Thyroid gland (tissue), 4 donors: ENCODE data around the gene CASP9. TPM values are rescaled to one million over a fixed set of nuclear protein-coding genes. Genes with fewer than 3 reads are reported as not detected.

Experiments used
- DNase-seq, 2 donors: peaks; one replicate each; pipeline ENCODE4 v3.0.0-alpha.2; 2019
- H3K27ac ChIP-seq, 3 donors: fragments of 200-600 bp; sonication (generic); 1 replicate in 2 of 3; 2 replicates in 1 of 3; pipeline ENCODE4 v1.5.1; 2016 to 2019; ENCODE audit warnings: mild to moderate bottlenecking in 1 of 3, moderate library complexity in 1 of 3
- H3K27me3 ChIP-seq: fragments of 200-600 bp; sonication (generic); one replicate; pipeline ENCODE4 v1.5.1; 2019
- H3K36me3 ChIP-seq, 2 donors: fragments of 200-600 bp; sonication (generic); one replicate each; pipeline ENCODE4 v1.5.1; 2016 to 2019
- H3K4me1 ChIP-seq, 2 donors: fragments of 200-600 bp; sonication (generic); one replicate each; pipeline ENCODE4 v1.5.1; 2017 to 2019
- H3K4me3 ChIP-seq, 3 donors: fragments of 200-600 bp; sonication (generic); replicated peaks in 1 of 3; 1 replicate in 2 of 3; 2 replicates in 1 of 3; pipeline ENCODE4 v1.5.1; 2016; ENCODE audit warnings: mild to moderate bottlenecking in 1 of 3
- H3K9me3 ChIP-seq: fragments of 200-600 bp; sonication (generic); one replicate; pipeline ENCODE4 v1.5.1; 2017
- CTCF ChIP-seq, 6 experiments: fragments of 200-600 bp in 3 of 6; fragments of 450-650 bp in 3 of 6; sonication (generic) in 3 of 6; IDR thresholded peaks; one replicate each; pipeline ENCODE4 v1.5.1; 2016 to 2019; ENCODE audit warnings: antibody characterized with exemption in 6 of 6, mild to moderate bottlenecking in 2 of 6, inconsistent platforms in 1 of 6, moderate library complexity in 1 of 6
- POLR2A ChIP-seq, 2 donors: fragments of 450-650 bp; IDR thresholded peaks; one replicate each; pipeline ENCODE4 v1.6.1; 2017; ENCODE audit warnings: antibody characterized with exemption in 2 of 2, mild to moderate bottlenecking in 2 of 2, moderate library complexity in 1 of 2
- WGBS, 2 donors: methylation state at CpG; one replicate each; pipeline ENCODE4 v1.1.5; 2017; 5-methylcytosine and 5-hydroxymethylcytosine counted together
- intact Hi-C: fragments of 100-400 bp; cut with DNase I; formaldehyde crosslinking; loops from one replicate; pipeline ENCODE4 v1.15.1; 2023
- small RNA-seq: library from RNA; depleted of rRNA; stranded (forward); fragments of <200 nt; gene quantifications from one replicate; pipeline ENCODE3, GENCODE V24; 2016
- total RNA-seq, 4 donors: library from RNA; depleted of rRNA; stranded (reverse); fragments of >200 nt; gene quantifications; one replicate each; pipeline ENCODE4 v1.2.3, GENCODE V29; 2016

Gene CASP9
- total RNA-seq, 4 donors from 2014 or later, result 16.9 to 29.8 (median 20.6) TPM

- TF ChIP-seq POLR2A (IDR thresholded peaks at IDR 0.05), result no peak
- TF ChIP-seq CTCF (IDR thresholded peaks at IDR 0.05), result no peak
- Histone ChIP-seq H3K4me1 (no peaks in the 10 kb centered on the region), H3K4me3 (no peak overlapping the region), H3K36me3 (no peaks in the 10 kb centered on the region), H3K9me3 (no peaks in the 10 kb centered on the region), H3K27ac (no peak overlapping the region), H3K27me3 (no peaks in the 10 kb centered on the region)
- intact Hi-C loops, result no loop called here
- 91 to 93% methylated on average over 12 of the region's 17 CpGs for WGBS, 2 donors
- no peak for DNase-seq
Measured at GRCh38 chr1:15444468-15445389, 79.3 kb downstream of the CASP9 start.

- no peaks in the 10 kb centered on the region for H3K9me3 ChIP-seq
- no peak for DNase-seq
- no peaks in the 10 kb centered on the region for H3K36me3 ChIP-seq
- intact Hi-C loops, result no loop called here
- no peak overlapping the region for H3K4me3 ChIP-seq
- H3K27me3 ChIP-seq, result no peaks in the 10 kb centered on the region
- 82 to 83% methylated on average over 5 of the region's 5 CpGs for WGBS, 2 donors
- no peak overlapping the region for H3K27ac ChIP-seq
- H3K4me1 ChIP-seq, result no peaks in the 10 kb centered on the region
- TF ChIP-seq POLR2A (IDR thresholded peaks at IDR 0.05), result no peak
- no peak for TF ChIP-seq CTCF (IDR thresholded peaks at IDR 0.05)
Measured at GRCh38 chr1:15443281-15443680, 80.7 kb downstream of the CASP9 start.

GRCh38 chr1:15442759-15443158 is 81.3 kb downstream of the CASP9 start:
- no peak for DNase-seq
- intact Hi-C loops, result no loop called here
- Histone ChIP-seq H3K36me3 (no peaks in the 10 kb centered on the region), H3K4me3 (no peak overlapping the region), H3K9me3 (no peaks in the 10 kb centered on the region), H3K27me3 (no peaks in the 10 kb centered on the region), H3K4me1 (no peaks in the 10 kb centered on the region), H3K27ac (no peak overlapping the region)
- no peak for TF ChIP-seq POLR2A (IDR thresholded peaks at IDR 0.05)
- no peak for TF ChIP-seq CTCF (IDR thresholded peaks at IDR 0.05)
- 86 to 87% methylated on average over 4 to 5 of the region's 5 CpGs for WGBS, 2 donors

- intact Hi-C loops, result no loop called here
- WGBS, 2 donors, result 90% methylated on average over 7 to 8 of the region's 8 CpGs
- Histone ChIP-seq H3K4me3 (no peak overlapping the region), H3K27ac (no peak overlapping the region), H3K4me1 (no peaks in the 10 kb centered on the region), H3K27me3 (no peaks in the 10 kb centered on the region), H3K9me3 (no peaks in the 10 kb centered on the region), H3K36me3 (no peaks in the 10 kb centered on the region)
- TF ChIP-seq POLR2A (IDR thresholded peaks at IDR 0.05) (no peak), CTCF (IDR thresholded peaks at IDR 0.05) (no peak)
- DNase-seq, result no peak
Measured at GRCh38 chr1:15442119-15442518, 81.9 kb downstream of the CASP9 start.

Small RNA genes within 50 kb of the gene (small RNA-seq; reads per million reads assigned to genes)
- not detected for gene SCARNA21B

Other genes starting within 250 kb of the CASP9 start
- gene EFHD2, start 114.3 kb downstream of the CASP9 start, total RNA-seq, result 10 to 100 TPM; 50.9 to 62.6 (median 56.7) TPM
- under 1 TPM in 1 of 4 donors, not detected in 3; 0.13 TPM for gene CTRC, start 85.8 kb downstream of the CASP9 start, total RNA-seq
- not detected for gene CELA2A, start 67.5 kb downstream of the CASP9 start, total RNA-seq
- not detected for gene CELA2B, start 48.1 kb downstream of the CASP9 start, total RNA-seq
- 10 to 100 TPM; 24.3 to 46.8 (median 29.7) TPM for gene DNAJC16, start 2.6 kb upstream of the CASP9 start, total RNA-seq
- gene AGMAT, start 60.8 kb upstream of the CASP9 start, total RNA-seq, result 1 to 10 TPM in 1 of 4 donors, under 1 TPM in 2, not detected in 1; 0.13 to 1.6 (median 0.49) TPM
- gene DDI2, start 93.2 kb upstream of the CASP9 start, total RNA-seq, result 10 to 100 TPM; 21.9 to 79.0 (median 38.6) TPM
- gene PLEKHM2, start 160.1 kb upstream of the CASP9 start, total RNA-seq, result 10 to 100 TPM; 38.3 to 48.4 (median 39.4) TPM
- gene SLC25A34, start 212.0 kb upstream of the CASP9 start, total RNA-seq, result 1 to 10 TPM in 3 of 4 donors, under 1 TPM in 1; 0.98 to 2.6 (median 2.0) TPM
- not detected for gene TMEM82, start 218.3 kb upstream of the CASP9 start, total RNA-seq
- gene FBLIM1, start 234.6 kb upstream of the CASP9 start, total RNA-seq, result 10 to 100 TPM; 11.4 to 28.0 (median 25.9) TPM